Ovary (tissue), 3 donors: Measurements from ENCODE around the gene ASB13.
"Not testable (repeated sequence)": the region's sequence is repeated elsewhere in the genome, so short reads cannot be mapped to it uniquely, and the experiment has no call there.

Experiments
- CTCF ChIP-seq, 3 donors: fragments of 450-650 bp in 2 of 3; fragments of 200-600 bp in 1 of 3; IDR thresholded peaks; one replicate each; pipeline versions ENCODE4 v1.5.1 to v1.8.0; 2016 to 2022; ENCODE audit warnings: antibody characterized with exemption in 3 of 3, mild to moderate bottlenecking in 1 of 3
- POLR2A ChIP-seq: fragments of 450-650 bp; IDR thresholded peaks from one replicate; pipeline ENCODE4 v1.6.1; 2017; ENCODE audit warnings: antibody characterized with exemption, mild to moderate bottlenecking, moderate library complexity
- donor health status: DM: no; HTN: no; CAD: no.

GRCh38 chr10:5621371-5621770 lies 45.0 kb downstream of the ASB13 start:
- not testable (repeated sequence) for TF ChIP-seq CTCF (IDR thresholded peaks at IDR 0.05); POLR2A
